Panc1 (cell line): ENCODE data around the gene SPATA46.

Source experiments
- POLR2AphosphoS5 ChIP-seq: IDR thresholded peaks from 2 replicates; pipeline ENCODE4 v1.6.1; 2012; ENCODE audit warnings: mild to moderate bottlenecking, low read depth, low read length, moderate library complexity
- TCF7L2 ChIP-seq: IDR thresholded peaks from 2 replicates; pipeline ENCODE4 v1.6.1; 2011; ENCODE audit warnings: mild to moderate bottlenecking, low read depth, low read length, inconsistent platforms
- TF ChIP-seq, protein P1 (sequence below): fragments of 450-650 bp; IDR thresholded peaks from 2 replicates; pipeline ENCODE4 v1.5.1; 2017; ENCODE audit warnings: mild to moderate bottlenecking
- TF ChIP-seq, protein P2 (sequence below), 2 experiments: IDR thresholded peaks; 2 replicates each; pipeline ENCODE4 v1.6.1; 2011 to 2012; ENCODE audit warnings: low read depth in 2 of 2, control low read depth in 1 of 2, low read length in 1 of 2, mild to moderate bottlenecking in 1 of 2, moderate library complexity in 1 of 2; ENCODE audit not compliant: insufficient read depth in 1 of 2

DNA sequence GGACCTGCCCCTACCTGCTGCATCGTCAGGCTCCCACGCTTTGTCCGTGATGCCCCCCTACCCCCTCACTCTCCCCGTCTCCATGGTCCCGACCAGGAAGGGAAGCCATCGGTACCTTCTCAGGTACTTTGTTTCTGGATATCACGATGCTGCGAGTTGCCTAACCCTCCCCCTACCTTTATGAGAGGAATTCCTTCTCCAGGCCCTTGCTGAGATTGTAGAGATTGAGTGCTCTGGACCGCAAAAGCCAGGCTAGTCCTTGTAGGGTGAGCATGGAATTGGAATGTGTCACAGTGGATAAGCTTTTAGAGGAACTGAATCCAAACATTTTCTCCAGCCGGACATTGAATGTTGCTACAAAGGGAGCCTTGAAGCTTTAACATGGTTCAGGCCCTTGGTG, 8.9 kb downstream of the SPATA46 start:
- TF ChIP-seq, protein P1, sequence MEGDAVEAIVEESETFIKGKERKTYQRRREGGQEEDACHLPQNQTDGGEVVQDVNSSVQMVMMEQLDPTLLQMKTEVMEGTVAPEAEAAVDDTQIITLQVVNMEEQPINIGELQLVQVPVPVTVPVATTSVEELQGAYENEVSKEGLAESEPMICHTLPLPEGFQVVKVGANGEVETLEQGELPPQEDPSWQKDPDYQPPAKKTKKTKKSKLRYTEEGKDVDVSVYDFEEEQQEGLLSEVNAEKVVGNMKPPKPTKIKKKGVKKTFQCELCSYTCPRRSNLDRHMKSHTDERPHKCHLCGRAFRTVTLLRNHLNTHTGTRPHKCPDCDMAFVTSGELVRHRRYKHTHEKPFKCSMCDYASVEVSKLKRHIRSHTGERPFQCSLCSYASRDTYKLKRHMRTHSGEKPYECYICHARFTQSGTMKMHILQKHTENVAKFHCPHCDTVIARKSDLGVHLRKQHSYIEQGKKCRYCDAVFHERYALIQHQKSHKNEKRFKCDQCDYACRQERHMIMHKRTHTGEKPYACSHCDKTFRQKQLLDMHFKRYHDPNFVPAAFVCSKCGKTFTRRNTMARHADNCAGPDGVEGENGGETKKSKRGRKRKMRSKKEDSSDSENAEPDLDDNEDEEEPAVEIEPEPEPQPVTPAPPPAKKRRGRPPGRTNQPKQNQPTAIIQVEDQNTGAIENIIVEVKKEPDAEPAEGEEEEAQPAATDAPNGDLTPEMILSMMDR = no peak
- TF ChIP-seq, protein P2, sequence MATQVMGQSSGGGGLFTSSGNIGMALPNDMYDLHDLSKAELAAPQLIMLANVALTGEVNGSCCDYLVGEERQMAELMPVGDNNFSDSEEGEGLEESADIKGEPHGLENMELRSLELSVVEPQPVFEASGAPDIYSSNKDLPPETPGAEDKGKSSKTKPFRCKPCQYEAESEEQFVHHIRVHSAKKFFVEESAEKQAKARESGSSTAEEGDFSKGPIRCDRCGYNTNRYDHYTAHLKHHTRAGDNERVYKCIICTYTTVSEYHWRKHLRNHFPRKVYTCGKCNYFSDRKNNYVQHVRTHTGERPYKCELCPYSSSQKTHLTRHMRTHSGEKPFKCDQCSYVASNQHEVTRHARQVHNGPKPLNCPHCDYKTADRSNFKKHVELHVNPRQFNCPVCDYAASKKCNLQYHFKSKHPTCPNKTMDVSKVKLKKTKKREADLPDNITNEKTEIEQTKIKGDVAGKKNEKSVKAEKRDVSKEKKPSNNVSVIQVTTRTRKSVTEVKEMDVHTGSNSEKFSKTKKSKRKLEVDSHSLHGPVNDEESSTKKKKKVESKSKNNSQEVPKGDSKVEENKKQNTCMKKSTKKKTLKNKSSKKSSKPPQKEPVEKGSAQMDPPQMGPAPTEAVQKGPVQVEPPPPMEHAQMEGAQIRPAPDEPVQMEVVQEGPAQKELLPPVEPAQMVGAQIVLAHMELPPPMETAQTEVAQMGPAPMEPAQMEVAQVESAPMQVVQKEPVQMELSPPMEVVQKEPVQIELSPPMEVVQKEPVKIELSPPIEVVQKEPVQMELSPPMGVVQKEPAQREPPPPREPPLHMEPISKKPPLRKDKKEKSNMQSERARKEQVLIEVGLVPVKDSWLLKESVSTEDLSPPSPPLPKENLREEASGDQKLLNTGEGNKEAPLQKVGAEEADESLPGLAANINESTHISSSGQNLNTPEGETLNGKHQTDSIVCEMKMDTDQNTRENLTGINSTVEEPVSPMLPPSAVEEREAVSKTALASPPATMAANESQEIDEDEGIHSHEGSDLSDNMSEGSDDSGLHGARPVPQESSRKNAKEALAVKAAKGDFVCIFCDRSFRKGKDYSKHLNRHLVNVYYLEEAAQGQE (IDR thresholded peaks at IDR 0.05; ENCODE audit: insufficient read depth in 1 of 2, low read depth in 2 of 2, low read length in 1 of 2) = no peak
- TF ChIP-seq POLR2AphosphoS5 = no peak
- no peak for TF ChIP-seq TCF7L2
